OCI-LY7 (cell line): ENCODE results near the gene CCDC116.

Experiments used
- EZH2phosphoT487 ChIP-seq: fragments of 200-600 bp; sonication (generic); IDR thresholded peaks from 2 replicates; pipeline ENCODE4 v1.6.1; 2018; ENCODE audit warnings: low read depth, borderline replicate concordance, mild to moderate bottlenecking, mixed run types, antibody characterized with exemption, low read length, moderate library complexity, mixed read lengths
- TF ChIP-seq, protein P1 (sequence below): fragments of 200-600 bp; sonication (generic); conservative IDR thresholded peaks from 2 replicates; pipeline ENCODE4 v1.5.1; 2014; ENCODE audit warnings: mild to moderate bottlenecking, antibody characterized with exemption, low read length, moderate library complexity, mixed read lengths

GRCh38 chr22:21679383-21679782, 46.8 kb downstream of the CCDC116 start:
- TF ChIP-seq, protein P1, sequence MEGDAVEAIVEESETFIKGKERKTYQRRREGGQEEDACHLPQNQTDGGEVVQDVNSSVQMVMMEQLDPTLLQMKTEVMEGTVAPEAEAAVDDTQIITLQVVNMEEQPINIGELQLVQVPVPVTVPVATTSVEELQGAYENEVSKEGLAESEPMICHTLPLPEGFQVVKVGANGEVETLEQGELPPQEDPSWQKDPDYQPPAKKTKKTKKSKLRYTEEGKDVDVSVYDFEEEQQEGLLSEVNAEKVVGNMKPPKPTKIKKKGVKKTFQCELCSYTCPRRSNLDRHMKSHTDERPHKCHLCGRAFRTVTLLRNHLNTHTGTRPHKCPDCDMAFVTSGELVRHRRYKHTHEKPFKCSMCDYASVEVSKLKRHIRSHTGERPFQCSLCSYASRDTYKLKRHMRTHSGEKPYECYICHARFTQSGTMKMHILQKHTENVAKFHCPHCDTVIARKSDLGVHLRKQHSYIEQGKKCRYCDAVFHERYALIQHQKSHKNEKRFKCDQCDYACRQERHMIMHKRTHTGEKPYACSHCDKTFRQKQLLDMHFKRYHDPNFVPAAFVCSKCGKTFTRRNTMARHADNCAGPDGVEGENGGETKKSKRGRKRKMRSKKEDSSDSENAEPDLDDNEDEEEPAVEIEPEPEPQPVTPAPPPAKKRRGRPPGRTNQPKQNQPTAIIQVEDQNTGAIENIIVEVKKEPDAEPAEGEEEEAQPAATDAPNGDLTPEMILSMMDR, result no peak
- no peak for TF ChIP-seq EZH2phosphoT487
